ENCODE measurements around the gene SLC9A8.

- TF ChIP-seq CTCF (IDR thresholded peaks at IDR 0.05) = no peak
- TF ChIP-seq EP300 (IDR thresholded peaks at IDR 0.05; ENCODE audit: low read depth) = no peak
Observed at GRCh38 chr20:49831770-49832631, 19.4 kb downstream of the SLC9A8 start.
